ENCODE data around the gene SLAIN1.

DNA sequence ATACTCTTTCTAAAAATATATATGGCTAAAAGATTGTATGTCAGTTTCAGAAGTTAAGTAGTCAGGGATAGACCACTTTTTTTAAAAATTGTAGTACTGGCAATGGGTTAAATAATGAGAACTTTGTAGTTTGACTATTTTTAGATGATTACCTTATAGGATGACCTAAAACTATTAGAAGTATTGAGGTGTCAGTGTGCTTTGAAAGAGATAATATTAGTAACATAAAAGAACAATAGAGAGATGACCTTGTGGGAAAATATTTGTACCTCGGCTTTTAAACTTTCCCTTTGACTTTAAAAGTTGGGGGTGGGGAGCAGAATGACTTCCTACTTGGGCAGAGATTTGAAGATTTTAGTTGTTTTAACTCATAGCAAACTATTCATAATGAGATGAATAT, 48.3 kb downstream of the SLAIN1 start:
- TF ChIP-seq POLR2A (IDR thresholded peaks at IDR 0.05; ENCODE audit: low read depth, low read length) (no peak), POLR2AphosphoS5 (IDR thresholded peaks at IDR 0.05; ENCODE audit: low read depth, low read length) (no peak)

Measured in GM12892 (cell line).